K562 (cell line): ENCODE data around the gene NTSR1. TPM values are rescaled to one million over a fixed set of nuclear protein-coding genes. Genes with fewer than 3 reads are reported as not detected.
A peak's percentile ranks its signal among the peaks of the same experiment; 100 is the strongest.

Source experiments
- ATF3 ChIP-seq, 2 experiments: fragments of 450-650 bp in 1 of 2; sonication (generic) in 1 of 2; formaldehyde crosslinking in 1 of 2; IDR thresholded peaks in 1 of 2; conservative IDR thresholded peaks in 1 of 2; 2 replicates each; pipeline versions ENCODE4 v1.6.1 to v1.8.1; 2016 to 2023; ENCODE audit warnings: mild to moderate bottlenecking in 2 of 2, moderate library complexity in 2 of 2, inconsistent platforms in 1 of 2, missing genetic modification reagents in 1 of 2
- CBFA2T3 ChIP-seq: fragments of 450-650 bp; IDR thresholded peaks from 2 replicates; pipeline ENCODE4 v1.6.1; 2017
- CC2D1A ChIP-seq: fragments of 450-650 bp; IDR thresholded peaks from 2 replicates; pipeline ENCODE4 v1.6.1; 2017; ENCODE audit warnings: mild to moderate bottlenecking
- CHD1 ChIP-seq: fragments of 200-600 bp; sonication (generic); IDR thresholded peaks from one replicate; pipeline ENCODE4 v1.6.1; 2012; ENCODE audit warnings: mild to moderate bottlenecking, moderate library complexity, low read length, inconsistent platforms
- DPF2 ChIP-seq: fragments of 450-650 bp; IDR thresholded peaks from 2 replicates; pipeline ENCODE4 v1.6.1; 2016
- ETV1 ChIP-seq: fragments of 450-650 bp; conservative IDR thresholded peaks from 2 replicates; pipeline ENCODE4 v1.6.1; 2016; ENCODE audit warnings: missing genetic modification characterization, control low read depth, low read depth, missing compliant biosample characterization
- ETV6 ChIP-seq, 3 experiments: fragments of 150-350 bp in 1 of 3; sonication (generic) in 1 of 3; formaldehyde crosslinking in 1 of 3; IDR thresholded peaks; 2 replicates each; pipeline versions ENCODE4 v1.6.1 to v1.8.0; 2014 to 2022; ENCODE audit warnings: borderline replicate concordance in 2 of 3, low read depth in 2 of 3, antibody characterized with exemption in 1 of 3, low read length in 1 of 3, mild to moderate bottlenecking in 1 of 3, missing genetic modification reagents in 1 of 3
- FOSL1 ChIP-seq: fragments of 200-800 bp; sonication (Bioruptor generic); conservative IDR thresholded peaks from 2 replicates; pipeline ENCODE4 v1.6.1; 2016; ENCODE audit warnings: missing genetic modification characterization, missing compliant biosample characterization
- L3MBTL2 ChIP-seq: fragments of 450-650 bp; IDR thresholded peaks from 2 replicates; pipeline ENCODE4 v1.6.1; 2016; ENCODE audit warnings: mild to moderate bottlenecking, moderate library complexity
- MAX ChIP-seq: sonication (generic); formaldehyde crosslinking; IDR thresholded peaks from 2 replicates; pipeline ENCODE4 v1.9.0; 2022; ENCODE audit warnings: mild to moderate bottlenecking, missing genetic modification reagents
- MAZ ChIP-seq, 2 experiments: fragments of 450-650 bp in 1 of 2; sonication (generic) in 1 of 2; formaldehyde crosslinking; IDR thresholded peaks in 1 of 2; conservative IDR thresholded peaks in 1 of 2; 2 replicates each; pipeline versions ENCODE4 v1.4.0 to v1.5.0; 2020; ENCODE audit warnings: mild to moderate bottlenecking in 1 of 2, missing genetic modification reagents in 1 of 2
- NCOA1 ChIP-seq: fragments of 450-650 bp; IDR thresholded peaks from 2 replicates; pipeline ENCODE4 v1.6.1; 2016; ENCODE audit warnings: low read depth
- NR2C1 ChIP-seq, 2 experiments: fragments of 450-650 bp; IDR thresholded peaks; 2 replicates each; pipeline ENCODE4 v1.6.1; 2017; ENCODE audit warnings: mild to moderate bottlenecking in 2 of 2, antibody characterized with exemption in 1 of 2, inconsistent platforms in 1 of 2, missing compliant biosample characterization in 1 of 2, missing genetic modification characterization in 1 of 2
- PTBP1 ChIP-seq: fragments of 200-400 bp; formaldehyde crosslinking; IDR thresholded peaks from 2 replicates; pipeline ENCODE4 v1.6.1; 2017; ENCODE audit warnings: low read depth, low read length
- RBM25 ChIP-seq: fragments of 200-400 bp; formaldehyde crosslinking; IDR thresholded peaks from 2 replicates; pipeline ENCODE4 v1.6.1; 2018; ENCODE audit warnings: low read length, low read depth, moderate library complexity; ENCODE audit not compliant: severe bottlenecking
- RNF2 ChIP-seq: sonication (generic); IDR thresholded peaks from 2 replicates; pipeline ENCODE4 v1.6.1; 2016
- SMARCE1 ChIP-seq: fragments of 450-650 bp; IDR thresholded peaks from 2 replicates; pipeline ENCODE4 v1.7.1; 2016; ENCODE audit warnings: mild to moderate bottlenecking
- TAF1 ChIP-seq: IDR thresholded peaks from 2 replicates; pipeline ENCODE4 v1.6.1; 2011; ENCODE audit warnings: mild to moderate bottlenecking, low read length, moderate library complexity; ENCODE audit not compliant: insufficient read depth, control insufficient read depth, severe bottlenecking; ENCODE audit errors: extremely low read depth
- TEAD1 ChIP-seq, 2 experiments: fragments of 450-650 bp in 1 of 2; sonication (generic) in 1 of 2; formaldehyde crosslinking; IDR thresholded peaks; 2 replicates each; pipeline versions ENCODE4 v1.4.0 to v1.8.0; 2020 to 2022; ENCODE audit warnings: mild to moderate bottlenecking in 2 of 2, missing genetic modification reagents in 1 of 2
- YY1 ChIP-seq, 3 experiments: IDR thresholded peaks; 2 replicates each; pipeline ENCODE4 v1.6.1; 2011; ENCODE audit warnings: low read length in 2 of 3, mild to moderate bottlenecking in 2 of 3, moderate library complexity in 2 of 3, borderline replicate concordance in 1 of 3, control low read depth in 1 of 3, low read depth in 1 of 3; ENCODE audit not compliant: insufficient read depth in 3 of 3, insufficient replicate concordance in 2 of 3, control insufficient read depth in 1 of 3, insufficient read length in 1 of 3; ENCODE audit errors: extremely low read depth in 1 of 3
- ZNF316 ChIP-seq: fragments of 450-650 bp; IDR thresholded peaks from 2 replicates; pipeline ENCODE4 v1.6.1; 2016
- ZNF589 ChIP-seq: fragments of 200-800 bp; sonication (Bioruptor generic); IDR thresholded peaks from 2 replicates; pipeline ENCODE4 v1.6.1; 2016; ENCODE audit warnings: low read depth, missing genetic modification characterization, missing compliant biosample characterization
- ZNF766 ChIP-seq: fragments of 200-800 bp; sonication (Bioruptor generic); conservative IDR thresholded peaks from 2 replicates; pipeline ENCODE4 v1.6.1; 2016; ENCODE audit warnings: missing genetic modification characterization, missing compliant biosample characterization
- polyA plus RNA-seq, 8 experiments: library from polyadenylated mRNA; depleted of rRNA in 4 of 8; stranded (reverse) in 5 of 8; unstranded in 3 of 8; fragments of >200 nt; fragmentation: Nextera tagmentation in 2 of 8; fragmentation: Illumina TruSeq in 1 of 8; extraction: Ambion mirVana in 2 of 8; extraction: Trizol in 1 of 8; gene quantifications; 2 replicates each; pipeline versions ENCODE4 v1.2.1 to v1.2.3, GENCODE V29; 2011 to 2014; ENCODE audit warnings: inconsistent platforms in 1 of 8, missing spikeins in 1 of 8
- total RNA-seq, 7 experiments: library from RNA; depleted of rRNA in 6 of 7; stranded (reverse); fragments of >200 nt in 6 of 7; fragmentation: Illumina TruSeq in 2 of 7; extraction: Trizol in 2 of 7; gene quantifications; 2 replicates each; pipeline versions ENCODE4 v1.2.1 to v1.2.3, GENCODE V29; 2011 to 2021; ENCODE audit warnings: low replicate concordance in 1 of 7
- TF ChIP-seq, protein P1 (sequence below): fragments of 200-800 bp; sonication (Bioruptor generic); IDR thresholded peaks from 2 replicates; pipeline ENCODE4 v1.6.1; 2017; ENCODE audit warnings: missing genetic modification characterization, missing compliant biosample characterization

Gene NTSR1
- total and polyA plus RNA-seq, 9 of the 15 experiments (the other 6 are each of a cell fraction or from before 2014, with no cell fraction given): 0.04 to 0.40 (median 0.13) TPM; not detected in 3

- TF ChIP-seq YY1 (IDR thresholded peaks at IDR 0.05; ENCODE audit: borderline replicate concordance in 1 of 3, control insufficient read depth in 1 of 3, extremely low read depth in 1 of 3, insufficient read depth in 3 of 3, insufficient read length in 1 of 3, insufficient replicate concordance in 2 of 3, low read depth in 1 of 3, low read length in 2 of 3) (peak in 2 of 3 experiments; percentile 0 to 6), ETV1 (tag) (peak; percentile 76), CHD1 (no peak), FOSL1 (peak; percentile 97), ETV6 (IDR thresholded peaks at IDR 0.05; ENCODE audit: borderline replicate concordance in 1 of 2, low read depth in 2 of 2, low read length in 1 of 2) (peak; percentile 66 to 97), ETV6 (CRISPR knock-in tag; IDR thresholded peaks at IDR 0.05; ENCODE audit: borderline replicate concordance) (no peak), DPF2 (peak; percentile 77), CBFA2T3 (0 out of 2 replicates have a peak, but pooled peaks have one; percentile 4), TAF1 (peak; percentile 51), MAZ (CRISPR knock-in tag; conservative IDR thresholded peaks at IDR 0.05 in 1 of 2, IDR thresholded peaks at IDR 0.05 in 1 of 2) (peak in 1 of 2 experiments; percentile 60; a peak in 1 of 4 replicates), NR2C1 (IDR thresholded peaks at IDR 0.05) (no peak), NR2C1 (tag; IDR thresholded peaks at IDR 0.05) (peak; percentile 63; the same call in 1 of the 2 replicates), RBM25 (no peak), ZNF316 (no peak), CC2D1A (peak; percentile 72; the same call in 1 of the 2 replicates), L3MBTL2 (peak; percentile 83), SMARCE1 (peak; percentile 83), ZNF589 (CRISPR knock-in tag) (0 out of 2 replicates have a peak, but pooled peaks have one; percentile 79), TEAD1 (CRISPR knock-in tag; IDR thresholded peaks at IDR 0.05) (0 out of 4 replicates have a peak, but pooled peaks of 1 of the 2 experiments have one; percentile 16), MAX (CRISPR knock-in tag) (peak; percentile 63), ZNF766 (CRISPR knock-in tag) (peak; percentile 75), PTBP1 (no peak), NCOA1 (peak; percentile 39; the same call in 1 of the 2 replicates), ATF3 (IDR thresholded peaks at IDR 0.05) (peak; percentile 69), ATF3 (CRISPR knock-in tag; conservative IDR thresholded peaks at IDR 0.05) (no peak), RNF2 (0 out of 2 replicates have a peak, but pooled peaks have one; percentile 51)
- TF ChIP-seq, protein P1, sequence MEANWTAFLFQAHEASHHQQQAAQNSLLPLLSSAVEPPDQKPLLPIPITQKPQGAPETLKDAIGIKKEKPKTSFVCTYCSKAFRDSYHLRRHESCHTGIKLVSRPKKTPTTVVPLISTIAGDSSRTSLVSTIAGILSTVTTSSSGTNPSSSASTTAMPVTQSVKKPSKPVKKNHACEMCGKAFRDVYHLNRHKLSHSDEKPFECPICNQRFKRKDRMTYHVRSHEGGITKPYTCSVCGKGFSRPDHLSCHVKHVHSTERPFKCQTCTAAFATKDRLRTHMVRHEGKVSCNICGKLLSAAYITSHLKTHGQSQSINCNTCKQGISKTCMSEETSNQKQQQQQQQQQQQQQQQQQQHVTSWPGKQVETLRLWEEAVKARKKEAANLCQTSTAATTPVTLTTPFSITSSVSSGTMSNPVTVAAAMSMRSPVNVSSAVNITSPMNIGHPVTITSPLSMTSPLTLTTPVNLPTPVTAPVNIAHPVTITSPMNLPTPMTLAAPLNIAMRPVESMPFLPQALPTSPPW (CRISPR knock-in tag): peak; percentile 46
These were observed 31.9 kb downstream of the NTSR1 start (continued) for GRCh38 chr20:62740286-62741141.
